Astrocyte (in vitro differentiated cells and primary cell): Measurements from ENCODE around the gene ABCC11. TPM values are rescaled to one million over a fixed set of nuclear protein-coding genes. Genes with fewer than 3 reads are reported as not detected.

Experiments
- DNase-seq: peaks from one replicate; pipeline ENCODE4 v3.0.0-alpha.2; 2010; ENCODE audit warnings: low read depth
- FAIRE-seq: peaks from 2 replicates; lab custom pipeline; 2011; peaks lifted over from hg19 to GRCh38; lab: Jason Lieb, UNC
- H2AFZ ChIP-seq: 2 replicates; pipeline ENCODE4 v1.6.0; 2012; ENCODE audit warnings: low read depth, low read length, inconsistent platforms
- H3K27ac ChIP-seq: 2 replicates; pipeline ENCODE4 v1.5.1; 2011; ENCODE audit warnings: low read depth, low read length, inconsistent platforms
- H3K27me3 ChIP-seq: 2 replicates; pipeline ENCODE4 v1.6.0; 2011; ENCODE audit warnings: low read length, inconsistent platforms; ENCODE audit not compliant: insufficient read depth
- H3K36me3 ChIP-seq: 2 replicates; pipeline ENCODE4 v1.5.1; 2011; ENCODE audit warnings: low read length, inconsistent platforms; ENCODE audit not compliant: insufficient read depth
- H3K4me1 ChIP-seq: 2 replicates; pipeline ENCODE4 v1.5.1; 2011; ENCODE audit warnings: low read length, inconsistent platforms; ENCODE audit not compliant: insufficient read depth
- H3K4me2 ChIP-seq: 2 replicates; pipeline ENCODE4 v1.6.0; 2012; ENCODE audit warnings: low read length, inconsistent platforms
- H3K4me3 ChIP-seq: 2 replicates; pipeline ENCODE4 v1.5.1; 2011; ENCODE audit warnings: low read depth, mild to moderate bottlenecking, low read length, inconsistent platforms; ENCODE audit not compliant: insufficient read depth
- H3K79me2 ChIP-seq: 2 replicates; pipeline ENCODE4 v1.6.0; 2012; ENCODE audit warnings: mild to moderate bottlenecking, low read length, inconsistent platforms; ENCODE audit not compliant: insufficient read depth
- H3K9ac ChIP-seq: 2 replicates; pipeline ENCODE4 v1.6.0; 2012; ENCODE audit warnings: mild to moderate bottlenecking, low read length, inconsistent platforms
- H3K9me3 ChIP-seq: 2 replicates; pipeline ENCODE4 v1.5.1; 2012; ENCODE audit warnings: low read depth, mild to moderate bottlenecking, low read length, inconsistent platforms; ENCODE audit not compliant: insufficient read depth
- H4K20me1 ChIP-seq: 2 replicates; pipeline ENCODE4 v1.6.0; 2012; ENCODE audit warnings: low read length, inconsistent platforms; ENCODE audit not compliant: insufficient read depth
- H3K27ac Mint-ChIP-seq: one replicate; pipeline ENCODE4 v1.8.0; 2021; ENCODE audit warnings: mild to moderate bottlenecking, mixed read lengths; ENCODE audit not compliant: unreplicated experiment
- H3K27me3 Mint-ChIP-seq: one replicate; pipeline ENCODE4 v1.8.0; 2021; ENCODE audit warnings: low read depth, mixed read lengths; ENCODE audit not compliant: unreplicated experiment
- H3K36me3 Mint-ChIP-seq: one replicate; pipeline ENCODE4 v1.8.0; 2021; ENCODE audit warnings: low read depth, mixed read lengths; ENCODE audit not compliant: unreplicated experiment
- H3K4me1 Mint-ChIP-seq: one replicate; pipeline ENCODE4 v1.8.0; 2021; ENCODE audit warnings: low read depth, mixed read lengths; ENCODE audit not compliant: unreplicated experiment
- H3K4me3 Mint-ChIP-seq: one replicate; pipeline ENCODE4 v1.8.0; 2021; ENCODE audit warnings: mild to moderate bottlenecking, moderate library complexity, mixed read lengths; ENCODE audit not compliant: unreplicated experiment
- H3K9me3 Mint-ChIP-seq: one replicate; pipeline ENCODE4 v1.8.0; 2021; ENCODE audit warnings: mild to moderate bottlenecking, mixed read lengths; ENCODE audit not compliant: unreplicated experiment
- CTCF ChIP-seq: IDR thresholded peaks from 2 replicates; pipeline ENCODE4 v1.5.1; 2011; ENCODE audit warnings: low read depth, mild to moderate bottlenecking, inconsistent platforms, low read length, moderate library complexity; ENCODE audit not compliant: insufficient read depth
- EZH2 ChIP-seq: IDR thresholded peaks from 2 replicates; pipeline ENCODE4 v1.6.1; 2012; ENCODE audit warnings: mild to moderate bottlenecking, low read length, inconsistent platforms; ENCODE audit not compliant: insufficient read depth
- total RNA-seq: library from RNA; stranded (reverse); gene quantifications from 2 replicates; pipeline ENCODE4 v1.2.1, GENCODE V29; 2021

Gene ABCC11
- total RNA-seq, 1 donor from 2014 or later: 0.32 TPM

GRCh38 chr16:48292452-48292851, 45.1 kb upstream of the ABCC11 start:
- H3K4me2 ChIP-seq: no peak overlapping the region
- Mint-ChIP-seq H3K9me3 (peaks cover 1% of the 10 kb centered on the region), H3K4me1 (peaks cover 14% of the 10 kb centered on the region), H3K27me3 (no peaks in the 10 kb centered on the region), H3K36me3 (peaks cover 8% of the 10 kb centered on the region), H3K27ac (no peak overlapping the region), H3K4me3 (no peak overlapping the region)
- no peak overlapping the region for H3K9ac ChIP-seq
- TF ChIP-seq EZH2 (no peak), CTCF (no peak)
- FAIRE-seq: no peak
- H2AFZ ChIP-seq: no peak overlapping the region
- DNase-seq: no peak
- H4K20me1 ChIP-seq: no peaks in the 10 kb centered on the region
- H3K27ac ChIP-seq: no peak overlapping the region
- no peaks in the 10 kb centered on the region for H3K27me3 ChIP-seq
- H3K79me2 ChIP-seq: no peaks in the 10 kb centered on the region
- H3K9me3 ChIP-seq: peaks cover 2% of the 10 kb centered on the region
- H3K36me3 ChIP-seq: peaks cover 7% of the 10 kb centered on the region
- H3K4me3 ChIP-seq: no peak overlapping the region
- peaks cover 6% of the 10 kb centered on the region for H3K4me1 ChIP-seq

DNA sequence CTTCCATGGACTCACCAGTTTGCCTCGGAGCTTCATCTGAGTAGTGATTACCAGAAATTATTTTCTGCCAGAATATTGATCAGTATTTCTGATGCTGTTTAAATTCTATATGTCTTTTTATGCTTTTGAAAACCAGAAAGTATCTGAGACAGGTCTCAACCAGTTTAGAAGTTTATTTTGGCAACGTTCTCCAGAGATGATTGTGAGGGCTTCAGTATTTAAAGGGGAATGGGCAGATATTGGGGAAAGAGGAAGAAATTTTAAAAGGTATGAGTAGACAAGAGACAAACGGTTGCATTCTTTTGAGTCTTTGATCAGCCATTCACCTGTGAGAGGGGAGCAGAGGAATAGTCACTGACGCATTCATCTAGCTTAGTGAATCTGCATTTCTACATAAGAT, 44.4 kb upstream of the ABCC11 start:
- no peak for TF ChIP-seq EZH2
- TF ChIP-seq CTCF: no peak
- H3K27ac ChIP-seq: peak overlapping the region; percentile 66
- peaks cover 5% of the 10 kb centered on the region for H3K9me3 Mint-ChIP-seq
- peaks cover 14% of the 10 kb centered on the region for H3K4me1 Mint-ChIP-seq
- peaks cover 5% of the 10 kb centered on the region for H4K20me1 ChIP-seq
- no peak overlapping the region for H3K27ac Mint-ChIP-seq
- no peak overlapping the region for H2AFZ ChIP-seq
- no peaks in the 10 kb centered on the region for H3K27me3 Mint-ChIP-seq
- DNase-seq: no peak
- peak overlapping the region; percentile 7 for H3K9ac ChIP-seq
- H3K79me2 ChIP-seq: no peaks in the 10 kb centered on the region
- peaks cover 15% of the 10 kb centered on the region for H3K36me3 Mint-ChIP-seq
- peaks cover 6% of the 10 kb centered on the region for H3K4me1 ChIP-seq
- peaks cover 8% of the 10 kb centered on the region for H3K9me3 ChIP-seq
- H3K4me2 ChIP-seq: peak overlapping the region; percentile 53
- H3K4me3 ChIP-seq: no peak overlapping the region
- H3K36me3 ChIP-seq: peaks cover 8% of the 10 kb centered on the region
- H3K27me3 ChIP-seq: no peaks in the 10 kb centered on the region
- FAIRE-seq: no peak
- H3K4me3 Mint-ChIP-seq: no peak overlapping the region

- Mint-ChIP-seq H3K27ac (no peak overlapping the region), H3K36me3 (peaks cover 17% of the 10 kb centered on the region), H3K4me3 (no peak overlapping the region), H3K4me1 (peaks cover 14% of the 10 kb centered on the region), H3K9me3 (peaks cover 6% of the 10 kb centered on the region), H3K27me3 (no peaks in the 10 kb centered on the region)
- H3K4me3 ChIP-seq: no peak overlapping the region
- DNase-seq: peak; percentile 34
- peak overlapping the region; percentile 7 for H3K9ac ChIP-seq
- H3K4me1 ChIP-seq: peaks cover 6% of the 10 kb centered on the region
- no peak for TF ChIP-seq EZH2
- no peak for TF ChIP-seq CTCF
- no peaks in the 10 kb centered on the region for H3K79me2 ChIP-seq
- FAIRE-seq: no peak
- peak overlapping the region; percentile 53 for H3K4me2 ChIP-seq
- no peak overlapping the region for H2AFZ ChIP-seq
- H3K36me3 ChIP-seq: peaks cover 8% of the 10 kb centered on the region
- H3K9me3 ChIP-seq: peaks cover 8% of the 10 kb centered on the region
- peaks cover 5% of the 10 kb centered on the region for H4K20me1 ChIP-seq
- H3K27ac ChIP-seq: peak overlapping the region; percentile 66
- no peaks in the 10 kb centered on the region for H3K27me3 ChIP-seq
Measured at GRCh38 chr16:48291303-48291702, 44.0 kb upstream of the ABCC11 start.
